GM12865 (cell line): ENCODE measurements around the gene SLC5A11.

Source experiments
- DNase-seq: peaks from one replicate; pipeline ENCODE4 v3.0.0; 2010; ENCODE audit warnings: low read depth
- H3K4me3 ChIP-seq: 2 replicates; pipeline ENCODE4 v1.5.1; 2011; ENCODE audit warnings: mild to moderate bottlenecking, low read depth, low read length, control low read depth
- CTCF ChIP-seq: IDR thresholded peaks from 2 replicates; pipeline ENCODE4 v1.5.1; 2011; ENCODE audit warnings: low read length, control low read depth, low read depth, inconsistent platforms; ENCODE audit not compliant: insufficient read depth; ENCODE audit errors: missing control alignments

Gene SLC5A11

GRCh38 chr16:24815021-24815420 is 30.7 kb upstream of the SLC5A11 start:
- no peak for DNase-seq
- no peak for TF ChIP-seq CTCF
- no peak overlapping the region for H3K4me3 ChIP-seq

GRCh38 chr16:24816688-24817087 is 29.1 kb upstream of the SLC5A11 start:
- no peak for TF ChIP-seq CTCF
- no peak for DNase-seq
- no peak overlapping the region for H3K4me3 ChIP-seq

DNA sequence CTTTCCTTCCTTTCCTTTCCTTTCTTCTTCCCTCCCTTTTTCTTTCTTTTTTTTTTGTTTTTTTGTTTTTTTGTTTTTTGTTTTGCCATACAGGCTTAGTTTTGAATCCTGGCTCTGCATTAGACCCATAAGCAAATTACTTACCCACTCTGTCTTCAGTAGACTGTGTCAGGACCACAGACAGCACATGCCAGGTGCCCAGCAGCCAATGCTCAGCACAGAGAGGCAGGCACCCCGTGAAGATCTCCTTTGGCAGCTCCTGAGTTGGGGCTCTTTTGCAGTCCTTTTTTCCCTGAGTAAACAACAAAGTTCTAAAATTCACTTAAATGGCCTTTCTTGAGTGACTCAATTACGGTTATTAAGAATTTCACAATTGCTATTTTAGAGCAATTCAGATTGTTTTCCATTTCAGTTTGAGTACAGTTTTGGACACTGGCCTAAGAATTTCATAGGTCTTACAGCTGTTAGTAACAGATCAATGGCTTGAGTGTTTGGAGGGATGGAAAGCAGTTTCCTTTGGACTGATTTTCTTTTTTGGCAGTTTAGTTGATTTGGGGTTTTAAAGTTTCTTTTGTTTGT is 26.2 kb upstream of the SLC5A11 start:
- no peak for TF ChIP-seq CTCF
- no peak for DNase-seq
- H3K4me3 ChIP-seq = no peak overlapping the region

DNA sequence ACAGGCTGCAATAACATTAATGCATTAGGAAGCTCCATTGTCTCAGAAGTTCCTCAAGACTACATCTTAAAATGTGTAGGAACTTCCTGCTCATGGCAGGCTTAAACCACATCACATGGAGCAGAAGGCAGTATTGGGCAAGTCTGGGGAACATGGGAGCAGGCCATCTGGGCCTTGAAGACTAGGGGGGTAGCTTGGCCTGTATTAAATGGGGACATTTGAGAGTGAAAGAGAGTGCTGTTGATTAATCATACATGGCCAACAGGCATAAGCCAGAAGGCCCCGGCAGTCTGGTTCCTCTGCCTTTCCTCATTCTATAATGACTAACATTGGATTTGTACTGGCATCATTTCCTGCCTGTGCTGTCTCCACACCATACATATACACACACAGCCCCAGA is 25.2 kb upstream of the SLC5A11 start:
- no peak for TF ChIP-seq CTCF
- H3K4me3 ChIP-seq = no peak overlapping the region
- no peak for DNase-seq

- no peak for DNase-seq
- no peak for TF ChIP-seq CTCF
- H3K4me3 ChIP-seq = no peak overlapping the region
Measured at GRCh38 chr16:24821129-24821528, 24.6 kb upstream of the SLC5A11 start.

DNA sequence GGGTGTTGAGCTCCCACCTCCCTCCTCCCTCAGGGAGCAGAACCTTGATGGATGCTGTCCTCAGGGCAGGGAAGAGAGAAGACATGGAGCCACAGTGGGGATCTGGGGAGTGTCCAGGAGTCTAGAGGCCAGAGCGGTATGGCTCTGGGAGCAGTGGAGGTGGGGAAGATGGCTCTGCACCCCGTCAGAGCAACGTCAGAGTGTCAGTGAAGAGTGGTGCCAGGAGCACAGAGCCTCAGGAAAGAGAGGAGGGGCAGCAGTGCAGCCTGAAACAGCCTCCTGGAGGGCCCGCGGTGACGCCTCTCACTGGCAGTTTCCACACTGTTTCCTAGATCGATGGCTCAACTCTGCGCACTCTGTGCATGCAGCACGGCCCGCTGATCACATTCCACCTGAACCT is 23.2 kb upstream of the SLC5A11 start:
- no peak for DNase-seq
- H3K4me3 ChIP-seq = no peak overlapping the region
- no peak for TF ChIP-seq CTCF

- TF ChIP-seq CTCF = no peak
- DNase-seq = no peak
- no peak overlapping the region for H3K4me3 ChIP-seq
Measured at GRCh38 chr16:24822974-24823373, 22.8 kb upstream of the SLC5A11 start.
